RWPE1 (cell line): ENCODE measurements around the gene DMBT1.

ENCODE experiments used
- CTCF ChIA-PET: fragments of 350-600 bp; sonication (Branson Sonifier 250); formaldehyde crosslinking; extraction: SDS; loops from one replicate; lab custom pipeline; 2021; lab: Yijun Ruan, JAX
- POLR2A ChIA-PET: fragments of 400-600 bp; formaldehyde crosslinking; extraction: SDS; loops from one replicate; lab custom pipeline; 2020; ENCODE audit warnings: antibody characterized with exemption; ENCODE audit not compliant: low non-redundant PET; lab: Yijun Ruan, JAX
- DNase-seq: peaks from one replicate; pipeline ENCODE4 v3.0.0; 2012; ENCODE audit warnings: low spot score
- H3K27ac ChIP-seq: fragments of 450-650 bp; 2 replicates; pipeline ENCODE4 v1.5.1; 2017
- TF ChIP-seq, protein P1 (sequence below): fragments of 450-650 bp; conservative IDR thresholded peaks from 2 replicates; pipeline ENCODE4 v1.5.1; 2017; ENCODE audit warnings: low read depth, mild to moderate bottlenecking

Gene DMBT1

DNA sequence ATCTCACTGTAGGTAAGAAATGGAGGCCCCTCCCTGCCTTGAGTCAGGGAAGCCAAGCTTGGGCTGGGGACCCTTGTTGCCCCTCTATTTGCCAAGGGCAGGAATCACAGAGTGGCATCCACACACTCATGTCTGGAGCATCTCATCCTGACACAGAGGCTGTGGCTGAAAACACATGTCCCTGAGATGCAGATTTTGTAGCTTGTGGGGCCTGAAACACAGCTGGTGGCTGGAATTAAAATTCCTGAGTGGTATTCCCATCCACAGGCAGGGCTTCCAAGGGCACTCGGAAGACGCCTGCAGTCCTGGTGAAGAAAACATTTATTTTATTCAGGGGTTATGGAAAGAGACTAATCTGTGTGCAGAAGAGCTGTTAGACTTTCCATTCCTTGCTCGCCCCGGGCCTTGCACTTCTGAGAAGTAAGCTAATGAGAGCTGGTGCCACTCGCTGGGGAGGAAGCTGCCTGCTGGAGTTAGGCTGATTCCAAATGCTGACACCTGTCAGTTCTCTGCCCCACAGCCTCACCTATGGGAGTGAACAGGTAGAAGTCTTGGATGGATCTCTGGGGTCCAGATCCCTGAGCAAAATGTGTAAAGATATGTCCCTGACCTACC, 103.1 kb downstream of the DMBT1 start:
- POLR2A ChIA-PET, result no interaction called here
- no peak for DNase-seq
- TF ChIP-seq, protein P1, sequence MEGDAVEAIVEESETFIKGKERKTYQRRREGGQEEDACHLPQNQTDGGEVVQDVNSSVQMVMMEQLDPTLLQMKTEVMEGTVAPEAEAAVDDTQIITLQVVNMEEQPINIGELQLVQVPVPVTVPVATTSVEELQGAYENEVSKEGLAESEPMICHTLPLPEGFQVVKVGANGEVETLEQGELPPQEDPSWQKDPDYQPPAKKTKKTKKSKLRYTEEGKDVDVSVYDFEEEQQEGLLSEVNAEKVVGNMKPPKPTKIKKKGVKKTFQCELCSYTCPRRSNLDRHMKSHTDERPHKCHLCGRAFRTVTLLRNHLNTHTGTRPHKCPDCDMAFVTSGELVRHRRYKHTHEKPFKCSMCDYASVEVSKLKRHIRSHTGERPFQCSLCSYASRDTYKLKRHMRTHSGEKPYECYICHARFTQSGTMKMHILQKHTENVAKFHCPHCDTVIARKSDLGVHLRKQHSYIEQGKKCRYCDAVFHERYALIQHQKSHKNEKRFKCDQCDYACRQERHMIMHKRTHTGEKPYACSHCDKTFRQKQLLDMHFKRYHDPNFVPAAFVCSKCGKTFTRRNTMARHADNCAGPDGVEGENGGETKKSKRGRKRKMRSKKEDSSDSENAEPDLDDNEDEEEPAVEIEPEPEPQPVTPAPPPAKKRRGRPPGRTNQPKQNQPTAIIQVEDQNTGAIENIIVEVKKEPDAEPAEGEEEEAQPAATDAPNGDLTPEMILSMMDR, result no peak
- CTCF ChIA-PET, result interaction anchor here (1.7 kb wide), 1 partner anchor 14 kb away, joined by 7 read pairs; no protein-coding TSS in a partner anchor
- no peak overlapping the region for H3K27ac ChIP-seq

DNA sequence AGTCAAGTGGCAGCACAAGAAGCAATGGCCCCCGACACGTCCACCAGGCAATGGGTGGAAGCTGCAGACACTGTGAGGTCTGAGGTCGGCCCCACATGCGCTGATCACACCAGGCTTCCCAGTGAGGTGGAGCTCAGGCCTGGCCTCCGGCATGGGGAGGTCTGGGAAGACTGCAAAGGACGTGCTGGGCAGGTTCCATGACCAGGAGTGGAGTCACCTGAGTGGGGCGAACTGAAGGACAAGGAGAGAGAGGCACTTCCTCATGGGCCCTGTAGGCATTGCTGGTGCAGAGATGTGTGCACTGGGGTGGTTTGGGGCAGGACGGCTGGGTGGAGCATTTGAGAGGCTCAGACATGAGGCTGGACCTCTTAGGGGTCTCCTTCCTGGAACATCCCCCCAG, 103.9 kb downstream of the DMBT1 start:
- TF ChIP-seq, protein P1, result no peak
- ChIA-PET CTCF (interaction anchor here (0.6 kb wide), 1 partner anchor 98 kb away, joined by 3 read pairs; no protein-coding TSS in a partner anchor), POLR2A (no interaction called here)

DNA sequence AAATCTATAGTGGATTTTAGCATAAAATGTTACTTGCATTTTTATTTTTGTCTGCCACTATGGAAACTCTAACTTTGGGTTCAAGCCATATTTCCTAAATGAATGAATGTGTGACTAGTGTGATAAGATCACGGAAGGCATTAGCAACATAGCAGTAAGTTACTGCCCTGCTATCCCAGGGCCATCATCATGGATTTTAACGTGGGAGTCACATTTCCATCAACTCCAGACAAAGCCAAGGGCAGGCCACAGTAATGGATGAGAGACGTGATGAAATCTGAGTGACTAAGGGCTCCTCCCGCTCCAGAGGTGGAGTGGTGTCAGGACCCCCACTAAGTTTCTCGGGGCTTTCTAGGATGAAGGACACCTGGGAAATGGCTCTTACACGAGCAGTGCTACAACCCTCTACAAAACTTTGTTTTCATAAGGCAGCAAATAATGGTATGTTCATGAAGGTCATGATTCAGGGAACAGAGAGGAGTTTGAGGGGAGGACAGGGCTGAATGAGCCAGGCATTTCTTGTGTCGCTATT, 104.8 kb downstream of the DMBT1 start:
- DNase-seq, result no peak
- ChIA-PET CTCF (no interaction called here), POLR2A (no interaction called here)
- TF ChIP-seq, protein P1, result no peak
- no peak overlapping the region for H3K27ac ChIP-seq

More for the DNA sequence above, 103.9 kb downstream of the DMBT1 start:
- H3K27ac ChIP-seq, result no peak overlapping the region
- no peak for DNase-seq

DNA sequence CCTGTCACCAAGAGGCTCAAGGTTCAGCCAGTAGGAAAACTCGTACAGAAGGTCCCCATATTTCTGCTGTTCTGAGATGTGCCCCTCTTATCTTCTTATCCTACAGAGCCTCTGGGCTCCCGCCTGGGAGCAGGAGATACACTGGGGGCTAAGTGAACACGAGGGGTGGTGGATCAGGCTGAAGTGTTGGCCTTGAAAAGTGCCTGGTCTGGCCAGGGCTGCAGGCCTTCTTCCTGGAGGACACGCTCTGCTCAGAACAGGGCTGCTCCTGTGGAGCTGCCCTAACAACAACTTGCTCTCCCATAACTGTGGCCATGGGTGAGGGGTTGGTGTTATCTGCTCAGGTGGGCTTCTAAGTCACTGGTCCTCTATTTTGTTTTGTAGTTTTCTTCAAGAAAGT, 105.4 kb downstream of the DMBT1 start:
- POLR2A ChIA-PET, result no interaction called here

DNA sequence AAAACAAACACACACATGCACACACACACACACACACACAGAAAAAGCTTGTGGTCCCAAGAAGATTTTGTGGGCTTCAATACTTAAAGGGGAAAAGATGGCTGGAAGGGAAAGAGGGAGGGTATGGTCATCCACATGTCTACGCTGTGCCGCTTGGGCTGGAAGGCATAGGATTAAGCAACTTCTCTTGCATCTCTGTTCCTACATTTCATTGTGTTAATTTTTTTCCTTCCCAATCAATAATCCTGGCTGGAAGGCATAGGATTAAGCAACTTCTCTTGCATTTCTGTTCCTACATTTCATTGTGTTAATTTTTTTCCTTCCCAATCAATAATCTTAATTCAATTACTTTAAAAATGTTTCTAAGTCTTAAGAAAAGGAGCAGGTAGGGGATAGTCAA, 108.5 kb downstream of the DMBT1 start:
- no peak for DNase-seq
- ChIA-PET POLR2A (no interaction called here), CTCF (no interaction called here)
- TF ChIP-seq, protein P1, result no peak
- no peak overlapping the region for H3K27ac ChIP-seq

More for the DNA sequence above, 105.4 kb downstream of the DMBT1 start:
- H3K27ac ChIP-seq, result no peak overlapping the region
- TF ChIP-seq, protein P1, result no peak
- CTCF ChIA-PET, result interaction anchor here (0.5 kb wide), 1 partner anchor 101 kb away, joined by 3 read pairs; no protein-coding TSS in a partner anchor
- no peak for DNase-seq

DNA sequence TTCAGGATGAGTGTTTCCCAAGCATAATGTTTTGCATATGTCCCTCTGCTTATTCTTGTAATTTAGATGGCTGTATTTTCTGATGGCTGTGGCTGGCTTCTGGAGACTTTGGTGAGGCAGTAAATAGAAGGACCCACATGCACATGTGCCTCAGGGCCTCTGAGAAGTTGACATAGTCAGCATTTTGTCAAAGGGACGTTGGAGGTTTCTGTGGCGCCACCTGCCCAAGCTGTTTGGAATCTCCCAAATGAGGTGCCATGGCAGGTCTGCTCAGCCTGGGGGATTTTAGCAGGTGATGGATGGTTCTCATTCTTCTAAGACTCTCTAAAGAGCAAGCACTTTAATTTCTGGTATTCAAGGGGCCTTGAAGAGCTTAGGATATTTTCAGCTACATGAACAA, 109.3 kb downstream of the DMBT1 start:
- ChIA-PET POLR2A (no interaction called here), CTCF (interaction anchor here (0.5 to 0.8 kb wide), 2 partner anchors 29 to 283 kb away, joined by 3 read pairs; no protein-coding TSS in a partner anchor)
- no peak for DNase-seq
- TF ChIP-seq, protein P1, result no peak
- H3K27ac ChIP-seq, result no peak overlapping the region
